Stomach (tissue), 9 donors: ENCODE data around the gene CDH9. TPM values are rescaled to one million over a fixed set of nuclear protein-coding genes. Genes with fewer than 3 reads are reported as not detected.

Experiments used
- DNase-seq, 2 donors: peaks; one replicate each; pipeline versions ENCODE4 v3.0.0 to v3.0.0-alpha.2; 2013 to 2019
- H3K27ac ChIP-seq, 5 donors: fragments of 200-600 bp in 4 of 5; sonication (generic) in 4 of 5; one replicate each; pipeline ENCODE4 v1.5.1; 2013 to 2019; ENCODE audit warnings: mild to moderate bottlenecking in 1 of 5, moderate library complexity in 1 of 5
- H3K27me3 ChIP-seq, 3 donors: fragments of 200-600 bp; sonication (generic); one replicate each; pipeline ENCODE4 v1.5.1; 2017 to 2019; ENCODE audit warnings: mixed run types in 1 of 3
- H3K36me3 ChIP-seq, 4 donors: fragments of 200-600 bp; sonication (generic); 1 replicate in 3 of 4; 2 replicates in 1 of 4; pipeline ENCODE4 v1.5.1; 2016 to 2019
- H3K4me1 ChIP-seq, 4 donors: fragments of 200-600 bp; sonication (generic); one replicate each; pipeline ENCODE4 v1.5.1; 2016 to 2019
- H3K4me3 ChIP-seq, 4 donors: fragments of 200-600 bp; sonication (generic) in 3 of 4; one replicate each; pipeline ENCODE4 v1.5.1; 2016 to 2019; ENCODE audit warnings: mild to moderate bottlenecking in 1 of 4
- H3K9me3 ChIP-seq, 4 donors: fragments of 200-600 bp; sonication (generic); one replicate each; pipeline ENCODE4 v1.5.1; 2016 to 2019
- CTCF ChIP-seq, 7 experiments: fragments of 450-650 bp in 4 of 7; fragments of 200-600 bp in 3 of 7; sonication (generic) in 3 of 7; IDR thresholded peaks; one replicate each; pipeline ENCODE4 v1.5.1; 2016 to 2019; ENCODE audit warnings: antibody characterized with exemption in 7 of 7, control low read depth in 2 of 7, mild to moderate bottlenecking in 1 of 7
- EP300 ChIP-seq: sonication (generic); formaldehyde crosslinking; IDR thresholded peaks from one replicate; pipeline ENCODE4 v1.6.1; 2017; ENCODE audit warnings: antibody characterized with exemption
- POLR2A ChIP-seq, 4 donors: fragments of 450-650 bp; IDR thresholded peaks; one replicate each; pipeline ENCODE4 v1.6.1; 2016; ENCODE audit warnings: antibody characterized with exemption in 4 of 4, control low read depth in 2 of 4, mild to moderate bottlenecking in 1 of 4, moderate library complexity in 1 of 4
- POLR2AphosphoS5 ChIP-seq, 3 donors: sonication (generic); formaldehyde crosslinking; IDR thresholded peaks; one replicate each; pipeline ENCODE4 v1.6.1; 2016; ENCODE audit warnings: antibody characterized with exemption in 3 of 3
- WGBS, 5 donors: extraction: QIAGEN DNeasy Blood & Tissue Kit in 3 of 5; methylation state at CpG; one replicate each; pipeline versions ENCODE4 v1.1.5 to v1.1.7; 2013 to 2018; 5-methylcytosine and 5-hydroxymethylcytosine counted together
- intact Hi-C: fragments of 100-400 bp; cut with DNase I; formaldehyde crosslinking; loops from one replicate; pipeline ENCODE4 v1.15.1; 2023; ENCODE audit warnings: low total_unique reads
- polyA plus RNA-seq, 3 donors: library from polyadenylated mRNA; stranded (reverse); fragments of 200-250 nt; gene quantifications; one replicate each; pipeline ENCODE4 v1.2.3, GENCODE V29; 2013
- total RNA-seq, 5 donors: library from RNA; depleted of rRNA; stranded (reverse); fragments of >200 nt; gene quantifications; one replicate each; pipeline versions ENCODE4 v1.1.0 to v1.2.3, GENCODE V29; 2014 to 2016
- donor health status: healthy with polysubstance abuse.
- donor health status: Bipolar disorder and iron deficiency.
- donor health status: healthy.

The CDH9 gene
- total and polyA plus RNA-seq, 8 donors: 2.0 TPM; not detected in 7

GRCh38 chr5:27062451-27062850 is 24.1 kb upstream of the CDH9 start:
- 54 to 67% (median 59%) methylated on average over 2 of the region's 2 CpGs for WGBS, 5 donors
- Histone ChIP-seq H3K27me3 (no peaks in the 10 kb centered on the region), H3K9me3 (no peaks in the 10 kb centered on the region), H3K36me3 (no peaks in the 10 kb centered on the region), H3K4me3 (no peak overlapping the region), H3K27ac (no peak overlapping the region), H3K4me1 (no peaks in the 10 kb centered on the region)
- no peak for DNase-seq
- intact Hi-C loops: no loop called here
- TF ChIP-seq POLR2A (IDR thresholded peaks at IDR 0.05) (no peak), EP300 (no peak), CTCF (IDR thresholded peaks at IDR 0.05) (no peak), POLR2AphosphoS5 (IDR thresholded peaks at IDR 0.05) (no peak)

GRCh38 chr5:27048510-27048909 is 10.1 kb upstream of the CDH9 start:
- H3K27me3 ChIP-seq: no peaks in the 10 kb centered on the region
- no peaks in the 10 kb centered on the region for H3K36me3 ChIP-seq
- H3K9me3 ChIP-seq: no peaks in the 10 kb centered on the region
- no peak overlapping the region for H3K27ac ChIP-seq
- no peak for DNase-seq
- intact Hi-C loops: no loop called here
- H3K4me1 ChIP-seq: no peaks in the 10 kb centered on the region
- H3K4me3 ChIP-seq: no peak overlapping the region
- no peak for TF ChIP-seq POLR2AphosphoS5 (IDR thresholded peaks at IDR 0.05)
- TF ChIP-seq EP300: no peak
- no peak for TF ChIP-seq POLR2A (IDR thresholded peaks at IDR 0.05)
- TF ChIP-seq CTCF (IDR thresholded peaks at IDR 0.05): no peak

GRCh38 chr5:27041372-27041771 is 3.0 kb upstream of the CDH9 start:
- Histone ChIP-seq H3K4me1 (no peaks in the 10 kb centered on the region), H3K27me3 (no peaks in the 10 kb centered on the region), H3K4me3 (no peak overlapping the region), H3K9me3 (no peaks in the 10 kb centered on the region), H3K36me3 (no peaks in the 10 kb centered on the region), H3K27ac (no peak overlapping the region)
- intact Hi-C loops: no loop called here
- WGBS, 5 donors: 90 to 100% (median 95%) methylated on average over 1 of the region's 1 CpG
- no peak for TF ChIP-seq EP300
- no peak for DNase-seq

- H3K36me3 ChIP-seq: no peaks in the 10 kb centered on the region
- DNase-seq: no peak
- no peaks in the 10 kb centered on the region for H3K27me3 ChIP-seq
- no peak for TF ChIP-seq EP300
- no peak for TF ChIP-seq CTCF (IDR thresholded peaks at IDR 0.05)
- TF ChIP-seq POLR2A (IDR thresholded peaks at IDR 0.05): no peak
- TF ChIP-seq POLR2AphosphoS5 (IDR thresholded peaks at IDR 0.05): no peak
- intact Hi-C loops: no loop called here
- no peaks in the 10 kb centered on the region for H3K4me1 ChIP-seq
- no peak overlapping the region for H3K4me3 ChIP-seq
- WGBS, 5 donors: 45 to 58% (median 57%) methylated on average over 1 of the region's 1 CpG
- no peaks in the 10 kb centered on the region for H3K9me3 ChIP-seq
- no peak overlapping the region for H3K27ac ChIP-seq
Measured at GRCh38 chr5:27034565-27034964, 3.8 kb downstream of the CDH9 start.

- TF ChIP-seq CTCF (IDR thresholded peaks at IDR 0.05): no peak
- no peak overlapping the region for H3K27ac ChIP-seq
Measured at GRCh38 chr5:27026801-27027200, 11.6 kb downstream of the CDH9 start.

More at GRCh38 chr5:27026801-27027200, 11.6 kb downstream of the CDH9 start:
- H3K4me3 ChIP-seq: no peak overlapping the region
- DNase-seq: no peak
- intact Hi-C loops: no loop called here
- 87 to 94% (median 92%) methylated on average over 2 of the region's 2 CpGs for WGBS, 5 donors
- H3K4me1 ChIP-seq: no peaks in the 10 kb centered on the region
- H3K27me3 ChIP-seq: no peaks in the 10 kb centered on the region
- H3K9me3 ChIP-seq: no peaks in the 10 kb centered on the region
- no peaks in the 10 kb centered on the region for H3K36me3 ChIP-seq
